PFSK-1 (cell line): ENCODE measurements around the gene FGF4.

Source experiments
- FOXP2 ChIP-seq: optimal IDR thresholded peaks from 2 replicates; pipeline ENCODE3; 2011; ENCODE audit warnings: borderline replicate concordance, control low read depth, inconsistent platforms; ENCODE audit not compliant: insufficient read depth; ENCODE audit errors: extremely low read length, extremely low read depth
- POLR2AphosphoS5 ChIP-seq: IDR thresholded peaks from 2 replicates; pipeline ENCODE4 v1.6.1; 2012; ENCODE audit warnings: low read depth, mild to moderate bottlenecking, control low read depth, low read length, moderate library complexity
- SIN3A ChIP-seq: IDR thresholded peaks from 2 replicates; pipeline ENCODE4 v1.6.1; 2012; ENCODE audit warnings: mild to moderate bottlenecking, low read length, moderate library complexity, borderline replicate concordance; ENCODE audit not compliant: insufficient read depth
- TAF1 ChIP-seq: IDR thresholded peaks from 2 replicates; pipeline ENCODE4 v1.6.1; 2012; ENCODE audit warnings: low read length, control low read depth, borderline replicate concordance; ENCODE audit not compliant: insufficient read depth
- TF ChIP-seq, protein P1 (sequence below), 2 experiments: IDR thresholded peaks; 2 replicates each; pipeline versions ENCODE4 v1.6.1 to v1.8.0; 2011 to 2012; ENCODE audit warnings: low read depth in 2 of 2, low read length in 2 of 2, control low read depth in 1 of 2, inconsistent platforms in 1 of 2, mild to moderate bottlenecking in 1 of 2, moderate library complexity in 1 of 2; ENCODE audit not compliant: insufficient read depth in 1 of 2

The FGF4 gene

DNA sequence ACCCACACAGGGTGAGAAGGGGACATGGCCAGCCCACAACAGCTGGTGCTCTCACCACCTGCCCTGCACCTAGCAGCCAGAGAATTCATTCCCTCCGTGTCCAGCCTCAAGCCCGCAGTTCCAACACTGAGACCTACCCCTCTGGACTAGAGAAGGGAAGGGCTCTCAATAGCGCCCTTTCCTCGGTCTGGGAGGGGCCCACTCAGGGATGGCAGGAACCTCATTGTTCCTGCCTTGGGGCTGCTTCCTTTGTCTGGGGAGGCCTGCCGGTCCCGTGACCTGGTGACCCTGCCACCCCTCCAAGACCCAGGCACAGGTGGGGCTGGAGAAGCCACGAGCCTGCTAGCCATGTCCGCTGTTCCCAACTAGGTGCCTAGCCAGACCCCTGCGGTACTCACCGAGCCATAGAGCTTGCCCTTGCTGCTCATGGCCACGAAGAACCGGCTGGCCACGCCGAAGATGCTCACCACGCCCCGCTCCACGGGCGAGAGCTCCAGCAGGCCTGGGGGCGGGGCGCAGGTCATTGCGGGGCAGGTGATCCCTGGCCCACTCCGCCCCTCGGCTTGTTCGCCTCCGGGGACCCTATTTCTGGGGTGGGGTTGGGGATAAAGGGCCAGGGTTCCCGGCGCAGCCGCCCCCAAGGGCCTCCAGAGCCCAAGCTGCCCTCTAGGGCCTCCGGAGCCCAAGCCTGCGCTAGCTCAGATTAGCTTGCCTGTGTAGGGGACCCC is 1.4 kb downstream of the FGF4 start:
- TF ChIP-seq SIN3A: no peak
- no peak for TF ChIP-seq POLR2AphosphoS5
- TF ChIP-seq, protein P1, sequence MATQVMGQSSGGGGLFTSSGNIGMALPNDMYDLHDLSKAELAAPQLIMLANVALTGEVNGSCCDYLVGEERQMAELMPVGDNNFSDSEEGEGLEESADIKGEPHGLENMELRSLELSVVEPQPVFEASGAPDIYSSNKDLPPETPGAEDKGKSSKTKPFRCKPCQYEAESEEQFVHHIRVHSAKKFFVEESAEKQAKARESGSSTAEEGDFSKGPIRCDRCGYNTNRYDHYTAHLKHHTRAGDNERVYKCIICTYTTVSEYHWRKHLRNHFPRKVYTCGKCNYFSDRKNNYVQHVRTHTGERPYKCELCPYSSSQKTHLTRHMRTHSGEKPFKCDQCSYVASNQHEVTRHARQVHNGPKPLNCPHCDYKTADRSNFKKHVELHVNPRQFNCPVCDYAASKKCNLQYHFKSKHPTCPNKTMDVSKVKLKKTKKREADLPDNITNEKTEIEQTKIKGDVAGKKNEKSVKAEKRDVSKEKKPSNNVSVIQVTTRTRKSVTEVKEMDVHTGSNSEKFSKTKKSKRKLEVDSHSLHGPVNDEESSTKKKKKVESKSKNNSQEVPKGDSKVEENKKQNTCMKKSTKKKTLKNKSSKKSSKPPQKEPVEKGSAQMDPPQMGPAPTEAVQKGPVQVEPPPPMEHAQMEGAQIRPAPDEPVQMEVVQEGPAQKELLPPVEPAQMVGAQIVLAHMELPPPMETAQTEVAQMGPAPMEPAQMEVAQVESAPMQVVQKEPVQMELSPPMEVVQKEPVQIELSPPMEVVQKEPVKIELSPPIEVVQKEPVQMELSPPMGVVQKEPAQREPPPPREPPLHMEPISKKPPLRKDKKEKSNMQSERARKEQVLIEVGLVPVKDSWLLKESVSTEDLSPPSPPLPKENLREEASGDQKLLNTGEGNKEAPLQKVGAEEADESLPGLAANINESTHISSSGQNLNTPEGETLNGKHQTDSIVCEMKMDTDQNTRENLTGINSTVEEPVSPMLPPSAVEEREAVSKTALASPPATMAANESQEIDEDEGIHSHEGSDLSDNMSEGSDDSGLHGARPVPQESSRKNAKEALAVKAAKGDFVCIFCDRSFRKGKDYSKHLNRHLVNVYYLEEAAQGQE (IDR thresholded peaks at IDR 0.05; ENCODE audit: insufficient read depth in 1 of 2, low read depth in 2 of 2, low read length in 2 of 2): no peak
- TF ChIP-seq TAF1: no peak
- no peak for TF ChIP-seq FOXP2

DNA sequence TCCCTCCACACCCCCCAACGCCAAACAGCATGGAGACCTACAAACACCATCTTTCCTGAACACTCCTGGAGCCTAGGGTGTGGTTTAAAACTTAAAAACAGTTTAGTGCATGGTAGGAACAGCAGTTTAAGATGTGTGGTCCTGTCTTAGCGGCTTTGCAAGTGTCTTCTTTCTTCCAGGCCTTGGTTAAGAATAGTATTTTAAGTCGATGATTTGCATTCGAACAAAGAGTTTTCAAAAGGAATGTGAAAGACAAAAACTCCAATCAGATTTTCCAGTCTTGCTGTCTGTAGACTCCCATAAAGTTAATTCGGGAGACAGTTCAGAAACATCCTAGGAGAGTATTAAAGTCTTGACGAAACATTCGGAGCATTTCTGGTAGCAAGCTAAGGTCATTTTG is 3.7 kb downstream of the FGF4 start:
- TF ChIP-seq TAF1: no peak
- TF ChIP-seq, protein P1 (IDR thresholded peaks at IDR 0.05; ENCODE audit: insufficient read depth in 1 of 2, low read depth in 2 of 2, low read length in 2 of 2): no peak
- no peak for TF ChIP-seq FOXP2
- no peak for TF ChIP-seq POLR2AphosphoS5
- TF ChIP-seq SIN3A: no peak

DNA sequence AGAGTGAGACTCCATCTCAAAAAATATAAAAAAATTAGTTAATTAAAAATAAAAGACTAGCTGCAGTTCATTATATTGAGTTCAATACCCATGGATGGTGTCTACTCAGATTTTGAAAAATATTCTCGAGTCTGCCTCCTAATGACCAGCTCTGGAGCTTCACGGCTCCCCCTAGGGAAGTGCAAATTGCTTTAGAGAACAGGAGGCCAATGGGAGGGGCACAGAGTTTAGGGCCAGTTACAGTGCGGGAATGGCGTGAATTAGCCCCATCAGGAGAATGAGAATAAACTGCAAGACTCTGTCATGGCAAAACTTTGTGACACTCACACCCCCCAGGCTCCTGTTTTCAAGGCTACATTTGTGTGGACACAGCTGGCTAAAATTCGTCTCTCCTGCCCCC is 4.6 kb downstream of the FGF4 start:
- TF ChIP-seq TAF1 (no peak), POLR2AphosphoS5 (no peak), SIN3A (no peak), FOXP2 (no peak)
- TF ChIP-seq, protein P1 (IDR thresholded peaks at IDR 0.05; ENCODE audit: insufficient read depth in 1 of 2, low read depth in 2 of 2, low read length in 2 of 2): no peak

DNA sequence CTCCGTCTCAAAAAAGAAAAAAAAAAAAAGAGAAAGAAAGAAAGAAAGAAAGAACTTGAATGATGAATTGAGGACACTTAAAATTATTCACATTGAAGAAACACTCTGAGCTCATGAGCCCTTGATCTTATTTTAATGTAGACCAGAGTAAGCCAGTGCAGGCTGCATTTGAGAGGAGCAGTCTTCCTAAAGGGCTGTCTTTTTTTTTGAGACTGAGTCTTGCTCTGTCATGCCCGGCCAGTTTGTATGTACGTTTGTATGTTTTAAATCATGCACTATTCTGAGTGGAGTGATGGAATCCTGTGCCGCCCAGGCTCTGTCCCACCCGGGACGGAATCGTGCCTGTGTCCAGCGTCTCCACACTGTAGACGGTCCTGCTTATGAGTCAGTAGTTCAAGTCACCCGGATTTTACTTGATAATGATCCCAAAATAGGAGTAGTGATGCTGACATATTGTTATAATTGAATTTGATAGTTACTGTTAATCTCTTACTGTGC is 9.6 kb downstream of the FGF4 start:
- no peak for TF ChIP-seq POLR2AphosphoS5
- TF ChIP-seq SIN3A: no peak
- TF ChIP-seq FOXP2: no peak
- TF ChIP-seq, protein P1 (IDR thresholded peaks at IDR 0.05; ENCODE audit: insufficient read depth in 1 of 2, low read depth in 2 of 2, low read length in 2 of 2): no peak
- TF ChIP-seq TAF1: no peak

DNA sequence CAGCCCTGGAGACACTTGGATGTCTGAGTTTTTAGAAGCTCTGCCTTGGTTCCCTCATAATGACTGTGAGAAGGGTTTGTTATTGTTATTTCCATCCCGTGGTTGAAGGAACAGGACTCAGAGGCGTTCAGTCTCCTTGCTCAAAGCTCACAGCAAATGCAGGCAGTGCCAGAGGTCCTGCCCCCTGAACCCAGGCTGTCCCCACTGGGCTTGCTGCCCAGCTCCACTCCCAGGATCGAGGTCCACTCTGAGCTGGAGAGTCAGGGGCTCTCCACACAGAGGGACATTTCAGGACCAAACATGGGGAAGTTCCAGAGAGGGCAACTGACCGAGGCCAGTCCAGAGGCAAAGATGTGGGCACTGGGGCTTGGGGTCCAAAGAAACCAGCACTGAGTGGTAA is 14.8 kb downstream of the FGF4 start:
- TF ChIP-seq TAF1 (no peak), POLR2AphosphoS5 (no peak), SIN3A (no peak), FOXP2 (no peak)
- TF ChIP-seq, protein P1 (IDR thresholded peaks at IDR 0.05; ENCODE audit: insufficient read depth in 1 of 2, low read depth in 2 of 2, low read length in 2 of 2): no peak
